Measurements from ENCODE around the gene GMPS. TPM values are rescaled to one million over a fixed set of nuclear protein-coding genes. Genes with fewer than 3 reads are reported as not detected.
A peak's percentile ranks its signal among the peaks of the same experiment; 100 is the strongest.

The GMPS gene
- total and polyA plus RNA-seq, 9 of the 15 experiments (the other 6 are each of a cell fraction or from before 2014, with no cell fraction given): 73.7 to 282 (median 156) TPM

- TF ChIP-seq MGA (IDR thresholded peaks at IDR 0.05): no peak; the same call in 1 of the 2 replicates
- TF ChIP-seq CTCFL (IDR thresholded peaks at IDR 0.05; ENCODE audit: borderline replicate concordance, insufficient read depth, low read depth, low read length, poor library complexity, severe bottlenecking): peak; percentile 54
- TF ChIP-seq KDM1A (IDR thresholded peaks at IDR 0.05): no peak
- TF ChIP-seq ZNF57 (CRISPR knock-in tag; IDR thresholded peaks at IDR 0.05): no peak
- TF ChIP-seq THAP7 (CRISPR knock-in tag; IDR thresholded peaks at IDR 0.05): no peak
- no peak for TF ChIP-seq ZNF830 (CRISPR knock-in tag; IDR thresholded peaks at IDR 0.05)
- TF ChIP-seq RBM17 (IDR thresholded peaks at IDR 0.05; ENCODE audit: borderline replicate concordance, low read depth, low read length): no peak
- peak; percentile 28; the same call in 1 of the 2 replicates for TF ChIP-seq HMBOX1 (IDR thresholded peaks at IDR 0.05)
- no peak for TF ChIP-seq ZNF785 (CRISPR knock-in tag; IDR thresholded peaks at IDR 0.05)
- TF ChIP-seq ZNF133 (CRISPR knock-in tag; IDR thresholded peaks at IDR 0.05): no peak
- peak in 1 of 2 experiments; percentile 17; a peak in 1 of 4 replicates for TF ChIP-seq SRF (CRISPR knock-in tag; IDR thresholded peaks at IDR 0.05)
- 0 out of 2 replicates have a peak, but pooled peaks have one; percentile 19 for TF ChIP-seq ZNF134 (CRISPR knock-in tag; conservative IDR thresholded peaks at IDR 0.05)
Measured at GRCh38 chr3:155870133-155870944, at the start of gene GMPS (continued).

All from K562 (cell line).